GM23338 (cell line): ENCODE data around the gene SH2D3C. TPM values are rescaled to one million over a fixed set of nuclear protein-coding genes. Genes with fewer than 3 reads are reported as not detected.

Source experiments
- ATAC-seq: fragments of 200-7000 bp; cut with Tn5 transposase; 3 replicates; pipeline ENCODE4 v1.9.1; 2020
- DNase-seq: peaks from one replicate; pipeline ENCODE4 v3.0.0-alpha.2; 2015; ENCODE audit warnings: low spot score
- H2AFZ ChIP-seq: fragments of 200-600 bp; sonication (generic); 2 replicates; pipeline ENCODE4 v1.8.0; 2016; ENCODE audit warnings: antibody characterized with exemption, mild to moderate bottlenecking, moderate library complexity
- H3F3A ChIP-seq: fragments of 200-600 bp; sonication (generic); replicated peaks from 2 replicates; pipeline ENCODE4 v1.8.0; 2017; ENCODE audit warnings: antibody characterized with exemption, mixed run types, low read depth
- H3K27ac ChIP-seq: fragments of 200-600 bp; sonication (generic); 2 replicates; pipeline ENCODE4 v1.6.1; 2016; ENCODE audit warnings: low read depth
- H3K27me3 ChIP-seq: fragments of 200-600 bp; sonication (generic); 2 replicates; pipeline ENCODE4 v1.8.0; 2016; ENCODE audit warnings: mild to moderate bottlenecking, mixed run types, moderate library complexity; ENCODE audit not compliant: insufficient read depth
- H3K36me3 ChIP-seq: fragments of 200-600 bp; sonication (generic); 2 replicates; pipeline ENCODE4 v1.8.0; 2016; ENCODE audit warnings: mild to moderate bottlenecking; ENCODE audit not compliant: insufficient read depth
- H3K4me1 ChIP-seq: fragments of 200-600 bp; sonication (generic); 2 replicates; pipeline ENCODE4 v1.8.0; 2016; ENCODE audit warnings: mild to moderate bottlenecking, moderate library complexity; ENCODE audit not compliant: insufficient read depth
- H3K4me2 ChIP-seq: fragments of 200-600 bp; sonication (generic); 2 replicates; pipeline ENCODE4 v1.7.1; 2017; ENCODE audit warnings: mixed run types
- H3K4me3 ChIP-seq: fragments of 200-600 bp; sonication (generic); 2 replicates; pipeline ENCODE4 v1.6.1; 2016; ENCODE audit warnings: mixed run types
- H3K79me2 ChIP-seq: fragments of 200-600 bp; sonication (generic); replicated peaks from 2 replicates; pipeline ENCODE4 v1.8.0; 2017; ENCODE audit warnings: mild to moderate bottlenecking; ENCODE audit not compliant: insufficient read depth
- H3K9me2 ChIP-seq: fragments of 200-600 bp; sonication (generic); 2 replicates; pipeline ENCODE4 v1.8.0; 2017; ENCODE audit not compliant: insufficient read depth
- H4K20me1 ChIP-seq: fragments of 200-600 bp; sonication (generic); replicated peaks from 2 replicates; pipeline ENCODE4 v1.8.0; 2017; ENCODE audit warnings: mild to moderate bottlenecking; ENCODE audit not compliant: insufficient read depth
- H3K27ac Mint-ChIP-seq: 2 replicates; pipeline ENCODE4 v1.8.0; 2020; ENCODE audit warnings: inconsistent platforms, mild to moderate bottlenecking, moderate library complexity, mixed read lengths
- H3K27me3 Mint-ChIP-seq: 3 replicates; pipeline ENCODE4 v1.8.0; 2022; ENCODE audit warnings: low read depth, mild to moderate bottlenecking, moderate library complexity, mixed read lengths, inconsistent platforms; ENCODE audit not compliant: insufficient read depth, poor library complexity
- H3K36me3 Mint-ChIP-seq: 3 replicates; pipeline ENCODE4 v1.8.0; 2021; ENCODE audit warnings: low read depth, mild to moderate bottlenecking, inconsistent platforms, moderate library complexity, mixed read lengths
- H3K4me1 Mint-ChIP-seq: 3 replicates; pipeline ENCODE4 v1.8.0; 2020; ENCODE audit warnings: mild to moderate bottlenecking, inconsistent platforms, mixed read lengths
- H3K4me3 Mint-ChIP-seq: 3 replicates; pipeline ENCODE4 v1.8.0; 2021; ENCODE audit warnings: moderate library complexity, mild to moderate bottlenecking, inconsistent platforms, mixed read lengths
- H3K9me3 Mint-ChIP-seq: 3 replicates; pipeline ENCODE4 v1.8.0; 2020; ENCODE audit warnings: moderate library complexity, mild to moderate bottlenecking, inconsistent platforms, mixed read lengths
- CREB1 ChIP-seq: fragments of 250-450 bp; sonication (Bioruptor Pico); IDR thresholded peaks from 2 replicates; pipeline ENCODE4 v1.5.0; 2020; ENCODE audit warnings: low read depth, mild to moderate bottlenecking, moderate library complexity
- CTCF ChIP-seq, 2 experiments: fragments of 200-600 bp in 1 of 2; sonication (generic) in 1 of 2; conservative IDR thresholded peaks; 2 replicates each; pipeline versions ENCODE4 v1.5.1 to v1.6.1; 2016 to 2017; ENCODE audit warnings: antibody characterized with exemption in 2 of 2, low read depth in 2 of 2, mild to moderate bottlenecking in 2 of 2, moderate library complexity in 1 of 2
- EZH2 ChIP-seq: fragments of 200-600 bp; sonication (generic); IDR thresholded peaks from one replicate; pipeline ENCODE4 v1.8.0; 2017; ENCODE audit warnings: antibody characterized with exemption, mild to moderate bottlenecking, low read depth; ENCODE audit not compliant: unreplicated experiment
- EZH2phosphoT487 ChIP-seq: fragments of 200-600 bp; sonication (generic); IDR thresholded peaks from one replicate; pipeline ENCODE4 v1.8.1; 2018; ENCODE audit warnings: antibody characterized with exemption; ENCODE audit not compliant: unreplicated experiment
- JUNB ChIP-seq: IDR thresholded peaks from one replicate; pipeline ENCODE4 v1.6.1; 2016; ENCODE audit warnings: antibody characterized with exemption; ENCODE audit not compliant: unreplicated experiment
- NANOG ChIP-seq: IDR thresholded peaks from 2 replicates; pipeline ENCODE4 v1.6.1; 2016; ENCODE audit warnings: antibody characterized with exemption, borderline replicate concordance
- POLR2AphosphoS5 ChIP-seq: IDR thresholded peaks from 2 replicates; pipeline ENCODE4 v1.6.1; 2016; ENCODE audit warnings: antibody characterized with exemption, low read depth
- REST ChIP-seq: IDR thresholded peaks from one replicate; pipeline ENCODE4 v1.6.1; 2018; ENCODE audit warnings: antibody characterized with exemption; ENCODE audit not compliant: unreplicated experiment
- STAT1 ChIP-seq: IDR thresholded peaks from one replicate; pipeline ENCODE4 v1.6.1; 2016; ENCODE audit warnings: antibody characterized with exemption; ENCODE audit not compliant: unreplicated experiment
- ZNF114 ChIP-seq: fragments of 250-450 bp; sonication (Bioruptor Pico); IDR thresholded peaks from 2 replicates; pipeline ENCODE4 v1.5.0; 2020; ENCODE audit warnings: mild to moderate bottlenecking, moderate library complexity
- ZNF331 ChIP-seq: fragments of 250-450 bp; sonication (Bioruptor Pico); IDR thresholded peaks from 2 replicates; pipeline ENCODE4 v1.5.0; 2020; ENCODE audit warnings: low read depth, mild to moderate bottlenecking, moderate library complexity
- ZNF462 ChIP-seq: fragments of 250-450 bp; sonication (Bioruptor Pico); IDR thresholded peaks from 2 replicates; pipeline ENCODE4 v1.5.0; 2020; ENCODE audit warnings: mild to moderate bottlenecking, moderate library complexity
- polyA plus RNA-seq: library from polyadenylated mRNA; unstranded; fragments of >200 nt; fragmentation: Nextera tagmentation; extraction: Ambion mirVana; gene quantifications from 2 replicates; pipeline ENCODE4 v1.2.1, GENCODE V29; 2016
- total RNA-seq: library from RNA; depleted of rRNA; stranded (reverse); fragments of >200 nt; shearing (Covaris generic); gene quantifications from 2 replicates; pipeline ENCODE4 v1.2.3, GENCODE V29; 2014
- TF ChIP-seq, protein P1 (sequence below): IDR thresholded peaks from 2 replicates; pipeline ENCODE4 v1.6.1; 2016; ENCODE audit warnings: antibody characterized with exemption

Gene SH2D3C
- total and polyA plus RNA-seq, 2 experiments from 2014 or later, result 4.2 to 4.5 TPM

DNA sequence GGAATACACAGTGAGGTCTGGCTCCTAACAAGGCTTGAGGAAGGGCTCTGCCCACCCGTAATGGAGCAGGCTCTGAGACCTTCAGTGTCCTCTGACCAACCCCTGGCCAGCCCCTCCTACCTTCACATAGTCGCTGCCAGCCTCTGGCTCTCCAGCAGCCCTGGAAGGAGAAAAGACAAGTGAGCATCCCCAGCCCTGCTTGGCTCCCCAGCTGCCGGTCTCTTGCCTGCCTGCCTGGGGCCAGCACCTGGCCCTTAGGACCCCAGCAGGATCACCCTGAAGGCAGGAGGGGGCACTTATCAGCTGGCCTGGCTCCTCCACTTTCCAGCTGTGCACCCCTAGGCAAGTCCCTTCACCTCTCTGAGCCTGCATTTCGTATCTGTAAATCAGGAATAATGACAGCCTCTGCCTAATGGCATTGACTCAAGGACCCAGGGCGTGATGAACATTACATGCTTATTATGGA is 16.9 kb downstream of the SH2D3C start:
- Mint-ChIP-seq H3K4me1 (peaks cover 33% of the 10 kb centered on the region), H3K4me3 (no peak overlapping the region), H3K9me3 (no peaks in the 10 kb centered on the region), H3K27ac (no peak overlapping the region), H3K36me3 (no peaks in the 10 kb centered on the region; the same call in 2 of the 3 replicates), H3K27me3 (peaks cover 19% of the 10 kb centered on the region)
- Histone ChIP-seq H4K20me1 (no peaks in the 10 kb centered on the region), H3K27ac (no peak overlapping the region), H3K79me2 (no peaks in the 10 kb centered on the region), H3K27me3 (peaks cover 3% of the 10 kb centered on the region; the same call in 1 of the 2 replicates), H3K4me1 (peaks cover 19% of the 10 kb centered on the region), H3K4me2 (peak overlapping the region; percentile 43; the same call in 1 of the 2 replicates), H3K4me3 (no peak overlapping the region), H3K9me2 (no peaks in the 10 kb centered on the region), H2AFZ (0 out of 2 replicates have a peak overlapping the region, but pooled peaks have one; percentile 10), H3F3A (peaks cover 10% of the 10 kb centered on the region; the same call in 1 of the 2 replicates), H3K36me3 (no peaks in the 10 kb centered on the region)
- TF ChIP-seq CREB1 (no peak), REST (no peak), CTCF (conservative IDR thresholded peaks at IDR 0.05; ENCODE audit: low read depth in 2 of 2) (no peak), EZH2phosphoT487 (no peak), EZH2 (no peak), ZNF114 (CRISPR knock-in tag) (no peak), NANOG (no peak), ZNF462 (CRISPR knock-in tag) (no peak), JUNB (no peak), ZNF331 (CRISPR knock-in tag) (no peak), POLR2AphosphoS5 (no peak), STAT1 (no peak)
- TF ChIP-seq, protein P1, sequence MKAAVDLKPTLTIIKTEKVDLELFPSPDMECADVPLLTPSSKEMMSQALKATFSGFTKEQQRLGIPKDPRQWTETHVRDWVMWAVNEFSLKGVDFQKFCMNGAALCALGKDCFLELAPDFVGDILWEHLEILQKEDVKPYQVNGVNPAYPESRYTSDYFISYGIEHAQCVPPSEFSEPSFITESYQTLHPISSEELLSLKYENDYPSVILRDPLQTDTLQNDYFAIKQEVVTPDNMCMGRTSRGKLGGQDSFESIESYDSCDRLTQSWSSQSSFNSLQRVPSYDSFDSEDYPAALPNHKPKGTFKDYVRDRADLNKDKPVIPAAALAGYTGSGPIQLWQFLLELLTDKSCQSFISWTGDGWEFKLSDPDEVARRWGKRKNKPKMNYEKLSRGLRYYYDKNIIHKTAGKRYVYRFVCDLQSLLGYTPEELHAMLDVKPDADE, result no peak
- DNase-seq (no peak), ATAC-seq (peak; percentile 12)
